M059J (cell line): ENCODE results near the gene HOXD11. TPM values are rescaled to one million over a fixed set of nuclear protein-coding genes. Genes with fewer than 3 reads are reported as not detected.

ENCODE experiments used
- DNase-seq: peaks from one replicate; pipeline ENCODE4 v3.0.0-alpha.2; 2012; ENCODE audit warnings: low read depth
- total RNA-seq: library from RNA; depleted of rRNA; stranded (reverse); fragments of >200 nt; shearing (Covaris generic); gene quantifications from 2 replicates; pipeline ENCODE4 v1.2.3, GENCODE V29; 2014; rRNA removed

HOXD11 gene
- 14.3 and 16.9 TPM in 2 replicates for total RNA-seq

GRCh38 chr2:176106581-176107539 lies at the start of gene HOXD11:
TSS of gene HOXD11 (plus strand) at chr2:176107280. CDS start at chr2:176107356, 76 bp downstream.
- peak; percentile 57 for DNase-seq

- DNase-seq, result no peak
Observed at GRCh38 chr2:176063958-176064357, 43.1 kb upstream of the HOXD11 start.

GRCh38 chr2:176066645-176067588 lies 40.2 kb upstream of the HOXD11 start:
- no peak for DNase-seq

GRCh38 chr2:176067589-176068418 lies 39.3 kb upstream of the HOXD11 start:
- DNase-seq, result no peak

- DNase-seq, result no peak
Observed at GRCh38 chr2:176068419-176068832, 38.7 kb upstream of the HOXD11 start.

- DNase-seq, result no peak
Observed at GRCh38 chr2:176071330-176072291, 35.5 kb upstream of the HOXD11 start.

GRCh38 chr2:176072292-176072669 lies 34.8 kb upstream of the HOXD11 start:
- no peak for DNase-seq

GRCh38 chr2:176072951-176073904 lies 33.9 kb upstream of the HOXD11 start:
- no peak for DNase-seq

- no peak for DNase-seq
Observed at GRCh38 chr2:176074919-176075425, 32.1 kb upstream of the HOXD11 start.

- no peak for DNase-seq
Observed at GRCh38 chr2:176075481-176075880, 31.6 kb upstream of the HOXD11 start.

GRCh38 chr2:176076063-176076462 lies 31.0 kb upstream of the HOXD11 start:
- DNase-seq, result no peak

GRCh38 chr2:176076796-176077195 lies 30.3 kb upstream of the HOXD11 start:
- no peak for DNase-seq

- DNase-seq, result no peak
Observed at GRCh38 chr2:176078541-176079284, 28.4 kb upstream of the HOXD11 start.

GRCh38 chr2:176079285-176079830 lies 27.7 kb upstream of the HOXD11 start:
- DNase-seq, result no peak

GRCh38 chr2:176079831-176080539 lies 27.1 kb upstream of the HOXD11 start:
- peak; percentile 62 for DNase-seq

GRCh38 chr2:176080540-176081375 lies 26.3 kb upstream of the HOXD11 start:
- no peak for DNase-seq
